PC-9 (cell line): ENCODE measurements around the gene STK24.

Source experiments
- EZH2 ChIP-seq: fragments of 200-600 bp; sonication (generic); IDR thresholded peaks from 2 replicates; pipeline ENCODE4 v1.8.0; 2017; ENCODE audit warnings: antibody characterized with exemption, low read depth
- TF ChIP-seq, protein P1 (sequence below): fragments of 200-600 bp; sonication (generic); conservative IDR thresholded peaks from 2 replicates; pipeline ENCODE4 v1.6.1; 2017; ENCODE audit warnings: mixed run types, antibody characterized with exemption, mild to moderate bottlenecking, moderate library complexity

DNA sequence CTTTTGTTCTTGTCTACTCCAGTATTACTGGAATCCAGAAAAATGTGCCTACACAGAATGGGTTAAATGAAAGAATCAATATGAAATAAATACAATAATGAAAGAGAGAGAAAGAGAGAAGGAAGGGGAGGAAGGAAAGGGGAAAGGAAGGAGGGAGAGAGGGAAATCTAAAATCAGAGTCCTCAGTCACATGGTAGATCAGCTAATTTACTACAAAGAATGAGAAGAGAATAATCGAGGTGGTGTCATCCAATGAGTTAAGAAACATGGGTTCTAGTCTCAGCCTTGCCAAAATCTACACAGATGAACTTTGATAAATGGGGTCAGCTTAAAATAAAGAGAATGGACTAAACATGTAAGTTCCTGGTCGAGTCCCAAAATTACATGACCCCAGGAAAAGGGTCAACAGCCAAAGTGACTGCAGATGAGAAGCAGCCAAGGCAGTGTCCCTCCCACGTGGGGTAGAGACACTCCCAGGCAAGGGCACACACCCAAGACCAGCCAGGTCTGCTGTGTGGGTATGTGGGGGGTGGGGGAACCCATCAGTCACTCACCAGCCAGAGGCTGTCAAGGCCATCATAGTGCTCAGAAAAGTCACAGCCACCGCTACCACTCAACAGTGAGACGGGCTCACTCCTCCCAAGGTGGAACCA, 103.6 kb downstream of the STK24 start:
- TF ChIP-seq, protein P1, sequence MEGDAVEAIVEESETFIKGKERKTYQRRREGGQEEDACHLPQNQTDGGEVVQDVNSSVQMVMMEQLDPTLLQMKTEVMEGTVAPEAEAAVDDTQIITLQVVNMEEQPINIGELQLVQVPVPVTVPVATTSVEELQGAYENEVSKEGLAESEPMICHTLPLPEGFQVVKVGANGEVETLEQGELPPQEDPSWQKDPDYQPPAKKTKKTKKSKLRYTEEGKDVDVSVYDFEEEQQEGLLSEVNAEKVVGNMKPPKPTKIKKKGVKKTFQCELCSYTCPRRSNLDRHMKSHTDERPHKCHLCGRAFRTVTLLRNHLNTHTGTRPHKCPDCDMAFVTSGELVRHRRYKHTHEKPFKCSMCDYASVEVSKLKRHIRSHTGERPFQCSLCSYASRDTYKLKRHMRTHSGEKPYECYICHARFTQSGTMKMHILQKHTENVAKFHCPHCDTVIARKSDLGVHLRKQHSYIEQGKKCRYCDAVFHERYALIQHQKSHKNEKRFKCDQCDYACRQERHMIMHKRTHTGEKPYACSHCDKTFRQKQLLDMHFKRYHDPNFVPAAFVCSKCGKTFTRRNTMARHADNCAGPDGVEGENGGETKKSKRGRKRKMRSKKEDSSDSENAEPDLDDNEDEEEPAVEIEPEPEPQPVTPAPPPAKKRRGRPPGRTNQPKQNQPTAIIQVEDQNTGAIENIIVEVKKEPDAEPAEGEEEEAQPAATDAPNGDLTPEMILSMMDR, result no peak
- TF ChIP-seq EZH2, result no peak
